MM.1S (cell line): Measurements from ENCODE around the gene ZNF621.

Source experiments
- DNase-seq: peaks from one replicate; pipeline ENCODE4 v3.0.0-alpha.2; 2015
- H2AFZ ChIP-seq: fragments of 300-600 bp; sonication (generic); 2 replicates; pipeline ENCODE4 v1.6.0; 2016; ENCODE audit warnings: antibody characterized with exemption, low read length
- H3F3A ChIP-seq: fragments of 300-600 bp; sonication (generic); 2 replicates; pipeline ENCODE4 v1.6.1; 2016; ENCODE audit warnings: mild to moderate bottlenecking, antibody characterized with exemption, low read length, moderate library complexity, mixed read lengths; ENCODE audit not compliant: insufficient read depth
- H3K27ac ChIP-seq: fragments of 300-600 bp; sonication (generic); 2 replicates; pipeline ENCODE4 v1.5.1; 2016; ENCODE audit warnings: mild to moderate bottlenecking, low read length
- H3K27me3 ChIP-seq: fragments of 300-600 bp; sonication (generic); replicated peaks from 2 replicates; pipeline ENCODE4 v1.6.0; 2016; ENCODE audit warnings: low read length; ENCODE audit not compliant: insufficient read depth
- H3K36me3 ChIP-seq: fragments of 300-600 bp; sonication (generic); replicated peaks from 2 replicates; pipeline ENCODE4 v1.6.1; 2016; ENCODE audit warnings: mild to moderate bottlenecking, low read length, mixed read lengths; ENCODE audit not compliant: insufficient read depth
- H3K4me1 ChIP-seq: fragments of 300-600 bp; sonication (generic); 2 replicates; pipeline ENCODE4 v1.6.1; 2016; ENCODE audit warnings: low read length, mixed read lengths
- H3K4me2 ChIP-seq: fragments of 300-600 bp; sonication (generic); 2 replicates; pipeline ENCODE4 v1.6.0; 2016; ENCODE audit warnings: low read depth, low read length
- H3K4me3 ChIP-seq: fragments of 300-600 bp; sonication (generic); 2 replicates; pipeline ENCODE4 v1.5.1; 2016; ENCODE audit warnings: low read length, mixed read lengths
- H3K79me2 ChIP-seq: fragments of 300-600 bp; sonication (generic); 2 replicates; pipeline ENCODE4 v1.6.1; 2016; ENCODE audit warnings: mixed run types, low read length, mixed read lengths
- H3K9ac ChIP-seq: fragments of 300-600 bp; sonication (generic); 2 replicates; pipeline ENCODE4 v1.6.1; 2016; ENCODE audit warnings: low read length, mixed read lengths
- H3K9me2 ChIP-seq: fragments of 300-600 bp; sonication (generic); replicated peaks from 2 replicates; pipeline ENCODE4 v1.6.1; 2016; ENCODE audit warnings: mild to moderate bottlenecking, low read length, mixed read lengths; ENCODE audit not compliant: insufficient read depth
- H3K9me3 ChIP-seq: fragments of 300-600 bp; sonication (generic); replicated peaks from 2 replicates; pipeline ENCODE4 v1.6.1; 2016; ENCODE audit warnings: mild to moderate bottlenecking, low read length, mixed read lengths; ENCODE audit not compliant: insufficient read depth
- H4K20me1 ChIP-seq: fragments of 300-600 bp; sonication (generic); 2 replicates; pipeline ENCODE4 v1.6.1; 2016; ENCODE audit warnings: mild to moderate bottlenecking, low read length, moderate library complexity, mixed read lengths; ENCODE audit not compliant: insufficient read depth
- CTCF ChIP-seq: fragments of 300-600 bp; sonication (generic); IDR thresholded peaks from 2 replicates; pipeline ENCODE4 v1.5.1; 2016; ENCODE audit warnings: antibody characterized with exemption, low read length, mixed read lengths
- EZH2 ChIP-seq: fragments of 300-600 bp; sonication (generic); optimal IDR thresholded peaks from 2 replicates; pipeline ENCODE3; 2017; ENCODE audit warnings: low read depth, mild to moderate bottlenecking, antibody characterized with exemption, low read length, mixed read lengths
- EZH2phosphoT487 ChIP-seq: fragments of 300-600 bp; sonication (generic); IDR thresholded peaks from 2 replicates; pipeline ENCODE4 v1.6.1; 2018; ENCODE audit warnings: antibody characterized with exemption, low read length

The ZNF621 gene

GRCh38 chr3:40518067-40518466 lies 6.7 kb upstream of the ZNF621 start:
- H3K4me3 ChIP-seq = no peak overlapping the region
- DNase-seq = no peak
- H3K36me3 ChIP-seq = no peaks in the 10 kb centered on the region
- H3K27me3 ChIP-seq = no peaks in the 10 kb centered on the region
- no peak overlapping the region for H3K4me2 ChIP-seq
- no peaks in the 10 kb centered on the region for H4K20me1 ChIP-seq
- no peaks in the 10 kb centered on the region for H3K79me2 ChIP-seq
- no peak overlapping the region for H3K9ac ChIP-seq
- no peaks in the 10 kb centered on the region for H3F3A ChIP-seq
- no peak for TF ChIP-seq EZH2phosphoT487
- TF ChIP-seq EZH2 = no peak
- TF ChIP-seq CTCF = no peak
- no peaks in the 10 kb centered on the region for H3K9me2 ChIP-seq
- no peak overlapping the region for H3K27ac ChIP-seq
- H3K4me1 ChIP-seq = no peaks in the 10 kb centered on the region
- no peaks in the 10 kb centered on the region for H3K9me3 ChIP-seq
- H2AFZ ChIP-seq = no peak overlapping the region

GRCh38 chr3:40518848-40519247 lies 5.9 kb upstream of the ZNF621 start:
- Histone ChIP-seq H3K9me3 (no peaks in the 10 kb centered on the region), H3F3A (no peaks in the 10 kb centered on the region), H4K20me1 (no peaks in the 10 kb centered on the region), H3K27ac (no peak overlapping the region), H3K36me3 (no peaks in the 10 kb centered on the region), H2AFZ (no peak overlapping the region), H3K4me3 (no peak overlapping the region), H3K4me2 (no peak overlapping the region), H3K9ac (no peak overlapping the region), H3K4me1 (no peaks in the 10 kb centered on the region), H3K79me2 (no peaks in the 10 kb centered on the region), H3K9me2 (no peaks in the 10 kb centered on the region), H3K27me3 (no peaks in the 10 kb centered on the region)
- TF ChIP-seq EZH2 (no peak), CTCF (no peak), EZH2phosphoT487 (no peak)
- DNase-seq = no peak

GRCh38 chr3:40521254-40521653 lies 3.5 kb upstream of the ZNF621 start:
- no peaks in the 10 kb centered on the region for H3K27me3 ChIP-seq
- H3K4me2 ChIP-seq = no peak overlapping the region
- H3K27ac ChIP-seq = no peak overlapping the region
- no peak for DNase-seq
- H3K9me2 ChIP-seq = no peaks in the 10 kb centered on the region
- no peak overlapping the region for H3K4me3 ChIP-seq
- no peak for TF ChIP-seq EZH2
- no peak for TF ChIP-seq EZH2phosphoT487
- no peak for TF ChIP-seq CTCF
- peaks cover 6% of the 10 kb centered on the region; the same call in 1 of the 2 replicates for H3K4me1 ChIP-seq
- H3K36me3 ChIP-seq = no peaks in the 10 kb centered on the region
- no peak overlapping the region for H2AFZ ChIP-seq
- no peaks in the 10 kb centered on the region for H4K20me1 ChIP-seq
- H3K9me3 ChIP-seq = no peaks in the 10 kb centered on the region
- H3K79me2 ChIP-seq = peaks cover 5% of the 10 kb centered on the region; the same call in 1 of the 2 replicates
- H3K9ac ChIP-seq = no peak overlapping the region
- no peaks in the 10 kb centered on the region for H3F3A ChIP-seq
